OCI-LY7 (cell line): Measurements from ENCODE around the gene PRICKLE2. TPM values are rescaled to one million over a fixed set of nuclear protein-coding genes. Genes with fewer than 3 reads are reported as not detected.

Source experiments
- BruUV-seq: library from RNA; stranded (reverse); fragments of 400-500 nt; replicated peaks from 2 replicates; lab custom pipeline; 2021; lab: Mats Ljungman, UMichigan
- CTCF ChIA-PET: fragments of 300-600 bp; sonication (Branson Sonifier 250); formaldehyde crosslinking; loops from one replicate; lab custom pipeline; 2022; ENCODE audit warnings: antibody characterized with exemption; ENCODE audit not compliant: unreplicated experiment; lab: Charles Lee
- POLR2A ChIA-PET: fragments of 300-600 bp; sonication (Branson Sonifier 250); formaldehyde crosslinking; loops from one replicate; lab custom pipeline; 2022; ENCODE audit warnings: antibody characterized with exemption; lab: Charles Lee
- DNase-seq: peaks from one replicate; pipeline ENCODE4 v3.0.0-alpha.2; 2015; ENCODE audit warnings: low spot score
- H2AFZ ChIP-seq: fragments of 200-600 bp; sonication (generic), shearing (Covaris generic); 2 replicates; pipeline ENCODE4 v1.6.1; 2014; ENCODE audit warnings: mild to moderate bottlenecking, antibody characterized with exemption, low read length, moderate library complexity
- H3K27ac ChIP-seq: fragments of 200-600 bp; sonication (generic); 2 replicates; pipeline ENCODE4 v1.5.1; 2014; ENCODE audit warnings: mixed run types, low read depth, mild to moderate bottlenecking, moderate library complexity, low read length, inconsistent platforms; ENCODE audit not compliant: poor library complexity, severe bottlenecking
- H3K36me3 ChIP-seq: fragments of 200-600 bp; sonication (generic); 2 replicates; pipeline ENCODE4 v1.6.1; 2014; ENCODE audit warnings: mild to moderate bottlenecking, antibody characterized with exemption, low read length, moderate library complexity, mixed read lengths; ENCODE audit not compliant: insufficient read depth
- H3K4me1 ChIP-seq: fragments of 200-600 bp; sonication (generic); 2 replicates; pipeline ENCODE4 v1.5.1; 2014; ENCODE audit warnings: mild to moderate bottlenecking, low read length; ENCODE audit not compliant: insufficient read depth, poor library complexity, severe bottlenecking
- H3K4me2 ChIP-seq: fragments of 200-600 bp; sonication (generic); 2 replicates; pipeline ENCODE4 v1.6.1; 2014; ENCODE audit warnings: mild to moderate bottlenecking, low read length
- H3K4me3 ChIP-seq: fragments of 200-600 bp; sonication (generic); 2 replicates; pipeline ENCODE4 v1.5.1; 2014; ENCODE audit warnings: mild to moderate bottlenecking, low read depth, low read length; ENCODE audit not compliant: poor library complexity, severe bottlenecking
- H3K79me2 ChIP-seq: fragments of 200-600 bp; sonication (generic); 2 replicates; pipeline ENCODE4 v1.6.1; 2016; ENCODE audit warnings: low read depth, mild to moderate bottlenecking, low read length, moderate library complexity, mixed read lengths; ENCODE audit not compliant: insufficient read depth
- H3K9me2 ChIP-seq: fragments of 200-600 bp; sonication (generic); 2 replicates; pipeline ENCODE4 v1.6.1; 2016; ENCODE audit warnings: mild to moderate bottlenecking, low read length, mixed read lengths; ENCODE audit not compliant: insufficient read depth
- H3K9me3 ChIP-seq: fragments of 200-600 bp; sonication (generic); 2 replicates; pipeline ENCODE4 v1.6.1; 2014; ENCODE audit warnings: mild to moderate bottlenecking, mixed run types, low read length, mixed read lengths
- H4K20me1 ChIP-seq: fragments of 200-600 bp; sonication (generic); 2 replicates; pipeline ENCODE4 v1.6.1; 2014; ENCODE audit warnings: mild to moderate bottlenecking, antibody characterized with exemption, low read length, moderate library complexity, mixed read lengths; ENCODE audit not compliant: insufficient read depth
- EZH2phosphoT487 ChIP-seq: fragments of 200-600 bp; sonication (generic); IDR thresholded peaks from 2 replicates; pipeline ENCODE4 v1.6.1; 2018; ENCODE audit warnings: low read depth, borderline replicate concordance, mild to moderate bottlenecking, mixed run types, antibody characterized with exemption, low read length, moderate library complexity, mixed read lengths
- intact Hi-C: fragments of 100-400 bp; cut with micrococcal nuclease; formaldehyde crosslinking; loops from one replicate; pipeline ENCODE4 v1.10.0; 2022; ENCODE audit not compliant: unreplicated experiment
- total RNA-seq, 2 experiments: library from RNA; depleted of rRNA in 1 of 2; stranded (reverse); fragments of >200 nt in 1 of 2; shearing (Covaris generic) in 1 of 2; gene quantifications; 2 replicates each; pipeline ENCODE4 v1.2.3, GENCODE V29; 2014 to 2022
- TF ChIP-seq, protein P1 (sequence below): fragments of 200-600 bp; sonication (generic); conservative IDR thresholded peaks from 2 replicates; pipeline ENCODE4 v1.5.1; 2014; ENCODE audit warnings: mild to moderate bottlenecking, antibody characterized with exemption, low read length, moderate library complexity, mixed read lengths

PRICKLE2 gene
- total RNA-seq, 2 experiments from 2014 or later: 2.0 to 3.9 TPM

DNA sequence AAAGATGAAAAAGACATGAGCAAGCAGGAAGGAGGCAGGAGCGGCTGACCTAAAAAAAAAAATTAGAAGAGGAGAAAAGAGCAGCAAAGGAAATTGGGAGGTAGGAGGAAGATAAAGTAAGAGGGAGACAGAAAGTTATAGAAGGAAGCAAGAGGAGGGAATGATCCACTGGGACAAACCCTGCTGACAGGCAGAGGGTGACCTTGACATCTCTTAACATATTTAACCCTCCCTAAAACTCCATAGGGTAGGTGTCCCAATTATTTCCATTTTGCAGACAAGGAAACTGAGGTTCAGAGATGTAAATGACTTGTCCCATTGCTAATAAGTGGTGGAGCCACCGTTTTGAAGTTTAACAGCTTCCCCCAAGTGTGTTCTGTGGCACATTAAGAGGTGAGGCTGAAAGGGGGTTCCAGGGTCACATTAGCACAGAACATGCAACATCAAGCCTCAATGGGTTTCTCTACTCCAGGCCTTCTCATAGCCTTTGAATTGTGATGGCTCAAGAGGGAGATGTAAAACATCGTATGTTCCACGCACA is 37.4 kb upstream of the PRICKLE2 start:
- ChIA-PET CTCF (no interaction called here), POLR2A (interaction anchor here (0.7 kb wide), 1 partner anchor 295 kb away, joined by 3 read pairs; no protein-coding TSS in a partner anchor)
- BruUV-seq: no TSS peak
- Histone ChIP-seq H3K9me3 (no peaks in the 10 kb centered on the region), H3K4me2 (no peak overlapping the region), H3K4me3 (no peak overlapping the region), H2AFZ (no peak overlapping the region), H4K20me1 (no peaks in the 10 kb centered on the region), H3K4me1 (no peaks in the 10 kb centered on the region), H3K36me3 (no peaks in the 10 kb centered on the region), H3K9me2 (no peaks in the 10 kb centered on the region), H3K27ac (no peak overlapping the region), H3K79me2 (no peaks in the 10 kb centered on the region)
- no peak for DNase-seq
- intact Hi-C loops: no loop called here
- TF ChIP-seq EZH2phosphoT487: no peak
- TF ChIP-seq, protein P1, sequence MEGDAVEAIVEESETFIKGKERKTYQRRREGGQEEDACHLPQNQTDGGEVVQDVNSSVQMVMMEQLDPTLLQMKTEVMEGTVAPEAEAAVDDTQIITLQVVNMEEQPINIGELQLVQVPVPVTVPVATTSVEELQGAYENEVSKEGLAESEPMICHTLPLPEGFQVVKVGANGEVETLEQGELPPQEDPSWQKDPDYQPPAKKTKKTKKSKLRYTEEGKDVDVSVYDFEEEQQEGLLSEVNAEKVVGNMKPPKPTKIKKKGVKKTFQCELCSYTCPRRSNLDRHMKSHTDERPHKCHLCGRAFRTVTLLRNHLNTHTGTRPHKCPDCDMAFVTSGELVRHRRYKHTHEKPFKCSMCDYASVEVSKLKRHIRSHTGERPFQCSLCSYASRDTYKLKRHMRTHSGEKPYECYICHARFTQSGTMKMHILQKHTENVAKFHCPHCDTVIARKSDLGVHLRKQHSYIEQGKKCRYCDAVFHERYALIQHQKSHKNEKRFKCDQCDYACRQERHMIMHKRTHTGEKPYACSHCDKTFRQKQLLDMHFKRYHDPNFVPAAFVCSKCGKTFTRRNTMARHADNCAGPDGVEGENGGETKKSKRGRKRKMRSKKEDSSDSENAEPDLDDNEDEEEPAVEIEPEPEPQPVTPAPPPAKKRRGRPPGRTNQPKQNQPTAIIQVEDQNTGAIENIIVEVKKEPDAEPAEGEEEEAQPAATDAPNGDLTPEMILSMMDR: no peak; the same call in 1 of the 2 replicates

DNA sequence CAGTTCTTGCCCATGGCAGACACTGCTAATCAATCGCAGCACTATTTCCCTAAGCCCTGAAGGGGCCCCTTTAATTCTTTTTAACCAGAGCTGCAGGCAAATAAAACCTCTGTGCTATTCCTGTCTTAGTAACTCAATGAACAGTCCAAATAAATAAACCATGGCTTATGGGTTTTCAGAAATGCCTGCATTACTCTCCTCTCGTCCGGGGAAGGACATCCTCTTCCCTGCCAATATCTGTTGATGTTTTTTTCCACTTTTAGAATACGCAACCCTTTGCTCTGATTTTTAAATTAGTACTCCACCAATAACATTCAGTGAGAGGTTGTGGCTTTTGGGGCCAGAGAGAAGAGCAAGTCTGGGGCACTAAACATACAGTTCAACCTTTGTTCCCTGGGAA is 35.2 kb upstream of the PRICKLE2 start:
- ChIA-PET POLR2A (no interaction called here), CTCF (no interaction called here)
- Histone ChIP-seq H2AFZ (no peak overlapping the region), H3K36me3 (no peaks in the 10 kb centered on the region), H3K9me3 (no peaks in the 10 kb centered on the region), H3K9me2 (no peaks in the 10 kb centered on the region), H3K79me2 (no peaks in the 10 kb centered on the region), H3K4me1 (no peaks in the 10 kb centered on the region), H4K20me1 (no peaks in the 10 kb centered on the region), H3K4me3 (no peak overlapping the region), H3K27ac (no peak overlapping the region), H3K4me2 (no peak overlapping the region)
- TF ChIP-seq, protein P1: no peak
- no peak for TF ChIP-seq EZH2phosphoT487
- intact Hi-C loops: no loop called here
- no TSS peak for BruUV-seq
- DNase-seq: no peak

GRCh38 chr3:64259636-64260035 is 34.4 kb upstream of the PRICKLE2 start:
- H3K9me2 ChIP-seq: no peaks in the 10 kb centered on the region
- H4K20me1 ChIP-seq: no peaks in the 10 kb centered on the region
- no peaks in the 10 kb centered on the region for H3K36me3 ChIP-seq
- BruUV-seq: no TSS peak
- no peak overlapping the region for H2AFZ ChIP-seq
- H3K4me3 ChIP-seq: no peak overlapping the region
- no peak for DNase-seq
- ChIA-PET POLR2A (interaction anchor here (0.5 kb wide), 2 partner anchors 12 to 63 kb away, joined by 3 read pairs; no protein-coding TSS in a partner anchor), CTCF (no interaction called here)
- H3K27ac ChIP-seq: no peak overlapping the region
- no peaks in the 10 kb centered on the region for H3K79me2 ChIP-seq
- TF ChIP-seq, protein P1: no peak
- no peak for TF ChIP-seq EZH2phosphoT487
- intact Hi-C loops: no loop called here
- H3K9me3 ChIP-seq: no peaks in the 10 kb centered on the region
- no peak overlapping the region for H3K4me2 ChIP-seq
- H3K4me1 ChIP-seq: no peaks in the 10 kb centered on the region
